Measurements from ENCODE around the gene GREB1. TPM values are rescaled to one million over a fixed set of nuclear protein-coding genes. Genes with fewer than 3 reads are reported as not detected.

GREB1 gene
- polyA plus RNA-seq, 1 of the 3 experiments (the other 2 are of a cell fraction), result 2.9 TPM

DNA sequence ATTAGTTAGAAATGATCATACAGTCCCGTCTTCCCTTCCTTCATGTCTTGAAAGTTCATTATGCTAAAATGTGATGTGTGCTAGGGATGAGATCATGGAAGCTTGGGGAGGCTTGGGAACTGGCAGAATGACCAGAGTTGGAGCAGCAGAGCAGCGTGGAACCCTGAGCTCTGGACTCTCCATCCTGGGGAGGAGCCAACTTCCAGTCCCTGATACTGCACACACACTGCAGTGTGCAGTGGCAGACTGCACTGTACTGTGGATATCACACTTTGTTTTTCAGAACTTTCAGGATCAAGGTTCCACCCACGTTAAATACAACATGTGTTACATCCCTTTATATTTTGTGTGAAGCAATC is 27.3 kb upstream of the GREB1 start:
- H4K20me1 ChIP-seq (ENCODE audit: insufficient read depth), result no peaks in the 10 kb centered on the region
- H3K27ac ChIP-seq (ENCODE audit: low read depth in 2 of 2, low read length in 1 of 2), result no peak overlapping the region
- DNase-seq, result no peak
- no peak overlapping the region for H2AFZ ChIP-seq (ENCODE audit: low read depth)
- no peak overlapping the region for H3K9ac ChIP-seq
- no peaks in the 10 kb centered on the region for H3F3A ChIP-seq (replicated peaks; ENCODE audit: insufficient read depth)
- H3K4me3 ChIP-seq (ENCODE audit: low read depth in 2 of 2, low read length in 1 of 2), result no peak overlapping the region
- H3K36me3 ChIP-seq (replicated peaks in 1 of 2; ENCODE audit: control insufficient read depth in 1 of 2, insufficient read depth in 2 of 2, low read length in 1 of 2), result no peaks in the 10 kb centered on the region
- TF ChIP-seq NRF1 (IDR thresholded peaks at IDR 0.05; ENCODE audit: low read depth, low read length), result no peak
- no peak overlapping the region for H3K4me2 ChIP-seq
- WGBS (ENCODE audit: low lambda C conversion rate), result 54% methylated on average over 3 of the region's 3 CpGs
- ChIA-PET POLR2A (no interaction called here), CTCF (interaction anchor here (1.1 to 2.6 kb wide), 4 partner anchors 76 to 273 kb away, joined by 3 to 13 read pairs (median 4); no protein-coding TSS in a partner anchor)
- H3K27me3 ChIP-seq (ENCODE audit: insufficient read depth), result no peaks in the 10 kb centered on the region
- H3K9me2 ChIP-seq, result no peaks in the 10 kb centered on the region
- peaks cover 0 to 13% of the 10 kb centered on the region in 2 experiments; a peak in 2 of 4 replicates for H3K4me1 ChIP-seq (ENCODE audit: control insufficient read depth in 1 of 2, insufficient read depth in 2 of 2, low read depth in 1 of 2, low read length in 1 of 2)
- H3K79me2 ChIP-seq (ENCODE audit: insufficient read depth), result no peaks in the 10 kb centered on the region
- H3K9me3 ChIP-seq, result peaks cover 7% of the 10 kb centered on the region; the same call in 1 of the 2 replicates

DNA sequence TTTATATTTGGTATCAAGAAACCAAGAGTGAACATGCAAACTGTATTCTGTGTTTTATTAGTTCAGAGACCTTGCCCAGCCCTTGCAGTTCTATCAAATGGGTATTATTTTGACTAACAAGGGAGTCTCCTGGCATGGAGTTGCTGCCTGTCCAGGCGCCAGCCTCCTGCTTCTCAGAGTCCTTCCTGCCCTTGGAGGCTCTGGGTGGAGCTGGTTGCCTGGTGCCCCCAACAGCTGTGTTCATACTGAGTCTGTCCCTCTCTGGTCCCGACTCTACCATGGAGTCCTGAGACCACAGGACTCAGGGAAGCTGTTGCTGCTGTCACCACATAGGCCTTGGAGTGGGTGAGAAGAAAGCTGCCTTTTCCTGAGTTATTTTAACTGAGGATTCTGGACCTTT is 26.3 kb upstream of the GREB1 start:
- Histone ChIP-seq H3K27ac (ENCODE audit: low read depth in 2 of 2, low read length in 1 of 2) (no peak overlapping the region), H3K36me3 (replicated peaks in 1 of 2; ENCODE audit: control insufficient read depth in 1 of 2, insufficient read depth in 2 of 2, low read length in 1 of 2) (no peaks in the 10 kb centered on the region), H3F3A (replicated peaks; ENCODE audit: insufficient read depth) (no peaks in the 10 kb centered on the region), H4K20me1 (ENCODE audit: insufficient read depth) (no peaks in the 10 kb centered on the region), H3K4me3 (ENCODE audit: low read depth in 2 of 2, low read length in 1 of 2) (no peak overlapping the region), H3K9ac (no peak overlapping the region), H3K4me2 (no peak overlapping the region), H3K79me2 (ENCODE audit: insufficient read depth) (no peaks in the 10 kb centered on the region), H2AFZ (ENCODE audit: low read depth) (no peak overlapping the region), H3K9me2 (no peaks in the 10 kb centered on the region), H3K27me3 (ENCODE audit: insufficient read depth) (no peaks in the 10 kb centered on the region), H3K4me1 (ENCODE audit: control insufficient read depth in 1 of 2, insufficient read depth in 2 of 2, low read depth in 1 of 2, low read length in 1 of 2) (peaks cover 0 to 13% of the 10 kb centered on the region in 2 experiments; a peak in 2 of 4 replicates), H3K9me3 (peaks cover 7% of the 10 kb centered on the region; the same call in 1 of the 2 replicates)
- no peak for DNase-seq
- ChIA-PET POLR2A (no interaction called here), CTCF (interaction anchor here (0.6 to 1.7 kb wide), 3 partner anchors 76 to 167 kb away, joined by 3 to 4 read pairs (median 3); no protein-coding TSS in a partner anchor)
- 63% methylated on average over 2 of the region's 2 CpGs for WGBS (ENCODE audit: low lambda C conversion rate)
- no peak for TF ChIP-seq YY1 (IDR thresholded peaks at IDR 0.05; ENCODE audit: low read depth)
- no peak for TF ChIP-seq RAD21 (IDR thresholded peaks at IDR 0.05; ENCODE audit: low read length)
- TF ChIP-seq, protein P1, sequence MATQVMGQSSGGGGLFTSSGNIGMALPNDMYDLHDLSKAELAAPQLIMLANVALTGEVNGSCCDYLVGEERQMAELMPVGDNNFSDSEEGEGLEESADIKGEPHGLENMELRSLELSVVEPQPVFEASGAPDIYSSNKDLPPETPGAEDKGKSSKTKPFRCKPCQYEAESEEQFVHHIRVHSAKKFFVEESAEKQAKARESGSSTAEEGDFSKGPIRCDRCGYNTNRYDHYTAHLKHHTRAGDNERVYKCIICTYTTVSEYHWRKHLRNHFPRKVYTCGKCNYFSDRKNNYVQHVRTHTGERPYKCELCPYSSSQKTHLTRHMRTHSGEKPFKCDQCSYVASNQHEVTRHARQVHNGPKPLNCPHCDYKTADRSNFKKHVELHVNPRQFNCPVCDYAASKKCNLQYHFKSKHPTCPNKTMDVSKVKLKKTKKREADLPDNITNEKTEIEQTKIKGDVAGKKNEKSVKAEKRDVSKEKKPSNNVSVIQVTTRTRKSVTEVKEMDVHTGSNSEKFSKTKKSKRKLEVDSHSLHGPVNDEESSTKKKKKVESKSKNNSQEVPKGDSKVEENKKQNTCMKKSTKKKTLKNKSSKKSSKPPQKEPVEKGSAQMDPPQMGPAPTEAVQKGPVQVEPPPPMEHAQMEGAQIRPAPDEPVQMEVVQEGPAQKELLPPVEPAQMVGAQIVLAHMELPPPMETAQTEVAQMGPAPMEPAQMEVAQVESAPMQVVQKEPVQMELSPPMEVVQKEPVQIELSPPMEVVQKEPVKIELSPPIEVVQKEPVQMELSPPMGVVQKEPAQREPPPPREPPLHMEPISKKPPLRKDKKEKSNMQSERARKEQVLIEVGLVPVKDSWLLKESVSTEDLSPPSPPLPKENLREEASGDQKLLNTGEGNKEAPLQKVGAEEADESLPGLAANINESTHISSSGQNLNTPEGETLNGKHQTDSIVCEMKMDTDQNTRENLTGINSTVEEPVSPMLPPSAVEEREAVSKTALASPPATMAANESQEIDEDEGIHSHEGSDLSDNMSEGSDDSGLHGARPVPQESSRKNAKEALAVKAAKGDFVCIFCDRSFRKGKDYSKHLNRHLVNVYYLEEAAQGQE (IDR thresholded peaks at IDR 0.05; ENCODE audit: low read depth, low read length), result no peak
- TF ChIP-seq FOSL2 (IDR thresholded peaks at IDR 0.05; ENCODE audit: borderline replicate concordance, low read depth), result no peak
- TF ChIP-seq RXRA (IDR thresholded peaks at IDR 0.05; ENCODE audit: borderline replicate concordance, low read depth), result no peak
- no peak for TF ChIP-seq RCOR1 (IDR thresholded peaks at IDR 0.05; ENCODE audit: low read length)
- no peak for TF ChIP-seq FOXM1 (IDR thresholded peaks at IDR 0.05; ENCODE audit: low read depth)
- TF ChIP-seq MEF2A (IDR thresholded peaks at IDR 0.05; ENCODE audit: borderline replicate concordance, low read depth), result no peak
- TF ChIP-seq, protein P2, sequence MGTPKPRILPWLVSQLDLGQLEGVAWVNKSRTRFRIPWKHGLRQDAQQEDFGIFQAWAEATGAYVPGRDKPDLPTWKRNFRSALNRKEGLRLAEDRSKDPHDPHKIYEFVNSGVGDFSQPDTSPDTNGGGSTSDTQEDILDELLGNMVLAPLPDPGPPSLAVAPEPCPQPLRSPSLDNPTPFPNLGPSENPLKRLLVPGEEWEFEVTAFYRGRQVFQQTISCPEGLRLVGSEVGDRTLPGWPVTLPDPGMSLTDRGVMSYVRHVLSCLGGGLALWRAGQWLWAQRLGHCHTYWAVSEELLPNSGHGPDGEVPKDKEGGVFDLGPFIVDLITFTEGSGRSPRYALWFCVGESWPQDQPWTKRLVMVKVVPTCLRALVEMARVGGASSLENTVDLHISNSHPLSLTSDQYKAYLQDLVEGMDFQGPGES (IDR thresholded peaks at IDR 0.05; ENCODE audit: low read depth, low read length), result no peak
- no peak for TF ChIP-seq NRF1 (IDR thresholded peaks at IDR 0.05; ENCODE audit: low read depth, low read length)
- TF ChIP-seq, protein P3, sequence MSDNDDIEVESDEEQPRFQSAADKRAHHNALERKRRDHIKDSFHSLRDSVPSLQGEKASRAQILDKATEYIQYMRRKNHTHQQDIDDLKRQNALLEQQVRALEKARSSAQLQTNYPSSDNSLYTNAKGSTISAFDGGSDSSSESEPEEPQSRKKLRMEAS (IDR thresholded peaks at IDR 0.05; ENCODE audit: low read depth), result no peak
- no peak for TF ChIP-seq NFIC (IDR thresholded peaks at IDR 0.05; ENCODE audit: borderline replicate concordance)
- no peak for TF ChIP-seq POLR2AphosphoS5 (IDR thresholded peaks at IDR 0.05; ENCODE audit: low read depth, low read length)
- TF ChIP-seq, protein P4, sequence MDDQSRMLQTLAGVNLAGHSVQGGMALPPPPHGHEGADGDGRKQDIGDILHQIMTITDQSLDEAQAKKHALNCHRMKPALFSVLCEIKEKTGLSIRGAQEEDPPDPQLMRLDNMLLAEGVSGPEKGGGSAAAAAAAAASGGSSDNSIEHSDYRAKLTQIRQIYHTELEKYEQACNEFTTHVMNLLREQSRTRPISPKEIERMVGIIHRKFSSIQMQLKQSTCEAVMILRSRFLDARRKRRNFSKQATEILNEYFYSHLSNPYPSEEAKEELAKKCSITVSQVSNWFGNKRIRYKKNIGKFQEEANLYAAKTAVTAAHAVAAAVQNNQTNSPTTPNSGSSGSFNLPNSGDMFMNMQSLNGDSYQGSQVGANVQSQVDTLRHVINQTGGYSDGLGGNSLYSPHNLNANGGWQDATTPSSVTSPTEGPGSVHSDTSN (IDR thresholded peaks at IDR 0.05), result no peak
- TF ChIP-seq GATA2 (CRISPR knock-in tag; IDR thresholded peaks at IDR 0.05), result no peak
- TF ChIP-seq, protein P5, sequence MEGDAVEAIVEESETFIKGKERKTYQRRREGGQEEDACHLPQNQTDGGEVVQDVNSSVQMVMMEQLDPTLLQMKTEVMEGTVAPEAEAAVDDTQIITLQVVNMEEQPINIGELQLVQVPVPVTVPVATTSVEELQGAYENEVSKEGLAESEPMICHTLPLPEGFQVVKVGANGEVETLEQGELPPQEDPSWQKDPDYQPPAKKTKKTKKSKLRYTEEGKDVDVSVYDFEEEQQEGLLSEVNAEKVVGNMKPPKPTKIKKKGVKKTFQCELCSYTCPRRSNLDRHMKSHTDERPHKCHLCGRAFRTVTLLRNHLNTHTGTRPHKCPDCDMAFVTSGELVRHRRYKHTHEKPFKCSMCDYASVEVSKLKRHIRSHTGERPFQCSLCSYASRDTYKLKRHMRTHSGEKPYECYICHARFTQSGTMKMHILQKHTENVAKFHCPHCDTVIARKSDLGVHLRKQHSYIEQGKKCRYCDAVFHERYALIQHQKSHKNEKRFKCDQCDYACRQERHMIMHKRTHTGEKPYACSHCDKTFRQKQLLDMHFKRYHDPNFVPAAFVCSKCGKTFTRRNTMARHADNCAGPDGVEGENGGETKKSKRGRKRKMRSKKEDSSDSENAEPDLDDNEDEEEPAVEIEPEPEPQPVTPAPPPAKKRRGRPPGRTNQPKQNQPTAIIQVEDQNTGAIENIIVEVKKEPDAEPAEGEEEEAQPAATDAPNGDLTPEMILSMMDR (IDR thresholded peaks at IDR 0.05), result no peak
- TF ChIP-seq EP300 (IDR thresholded peaks at IDR 0.05; ENCODE audit: borderline replicate concordance in 1 of 2, low read depth in 1 of 2, low read length in 1 of 2), result no peak
- no peak for TF ChIP-seq TAF1 (IDR thresholded peaks at IDR 0.05; ENCODE audit: borderline replicate concordance, low read depth, low read length)
- TF ChIP-seq, protein P6, sequence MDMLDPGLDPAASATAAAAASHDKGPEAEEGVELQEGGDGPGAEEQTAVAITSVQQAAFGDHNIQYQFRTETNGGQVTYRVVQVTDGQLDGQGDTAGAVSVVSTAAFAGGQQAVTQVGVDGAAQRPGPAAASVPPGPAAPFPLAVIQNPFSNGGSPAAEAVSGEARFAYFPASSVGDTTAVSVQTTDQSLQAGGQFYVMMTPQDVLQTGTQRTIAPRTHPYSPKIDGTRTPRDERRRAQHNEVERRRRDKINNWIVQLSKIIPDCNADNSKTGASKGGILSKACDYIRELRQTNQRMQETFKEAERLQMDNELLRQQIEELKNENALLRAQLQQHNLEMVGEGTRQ (IDR thresholded peaks at IDR 0.05; ENCODE audit: borderline replicate concordance, low read depth, low read length), result no peak
